GM12874 (cell line): Measurements from ENCODE around the gene HPCAL1.

Experiments used
- CTCF ChIP-seq: IDR thresholded peaks from 2 replicates; pipeline ENCODE4 v1.5.1; 2011; ENCODE audit warnings: low read depth, mild to moderate bottlenecking, control low read depth, low read length, moderate library complexity; ENCODE audit not compliant: insufficient read depth

The HPCAL1 gene

GRCh38 chr2:10400978-10401951, 98.6 kb downstream of the HPCAL1 start:
- TF ChIP-seq CTCF: no peak

GRCh38 chr2:10402062-10402585, 99.4 kb downstream of the HPCAL1 start:
- no peak for TF ChIP-seq CTCF

GRCh38 chr2:10402653-10403215, 100.0 kb downstream of the HPCAL1 start:
- no peak for TF ChIP-seq CTCF

GRCh38 chr2:10404324-10405143, 101.8 kb downstream of the HPCAL1 start:
- TF ChIP-seq CTCF: no peak

- no peak for TF ChIP-seq CTCF
These were observed 102.7 kb downstream of the HPCAL1 start for GRCh38 chr2:10405448-10405847.

GRCh38 chr2:10406016-10406415, 103.3 kb downstream of the HPCAL1 start:
- TF ChIP-seq CTCF: no peak
